ENCODE measurements around the gene ISOC2.
"Not testable (repeated sequence)": the region's sequence is repeated elsewhere in the genome, so short reads cannot be mapped to it uniquely, and the experiment has no call there.

Gene ISOC2

GRCh38 chr19:55461259-55461973 is at the start of gene ISOC2:
Gene ISOC2 (minus strand): TSS chr19:55461642. CDS start chr19:55456486, 5,156 bp downstream.
- peak; percentile 100 for DNase-seq

GRCh38 chr19:55508120-55508519 is 46.7 kb upstream of the ISOC2 start:
- DNase-seq: no peak

GRCh38 chr19:55504981-55505380 is 43.5 kb upstream of the ISOC2 start:
- DNase-seq: no peak

DNA sequence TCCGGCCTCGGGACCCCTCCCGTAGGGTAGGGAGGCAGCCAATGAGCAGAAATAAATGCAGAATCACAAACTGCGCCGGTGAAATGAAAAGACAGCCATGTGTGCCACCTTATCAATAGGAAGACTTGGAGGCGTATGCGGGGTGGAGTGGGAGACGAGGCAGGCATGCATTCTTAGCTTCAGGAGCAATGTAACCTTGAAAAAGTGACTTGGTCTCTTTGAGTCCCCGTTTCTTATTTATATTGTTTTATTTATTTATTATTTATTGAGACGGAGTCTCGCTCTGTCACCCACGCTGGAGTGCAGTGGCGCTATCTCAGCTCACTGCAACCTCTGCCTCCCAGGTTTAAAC is 42.8 kb upstream of the ISOC2 start:
- DNase-seq: no peak

DNA sequence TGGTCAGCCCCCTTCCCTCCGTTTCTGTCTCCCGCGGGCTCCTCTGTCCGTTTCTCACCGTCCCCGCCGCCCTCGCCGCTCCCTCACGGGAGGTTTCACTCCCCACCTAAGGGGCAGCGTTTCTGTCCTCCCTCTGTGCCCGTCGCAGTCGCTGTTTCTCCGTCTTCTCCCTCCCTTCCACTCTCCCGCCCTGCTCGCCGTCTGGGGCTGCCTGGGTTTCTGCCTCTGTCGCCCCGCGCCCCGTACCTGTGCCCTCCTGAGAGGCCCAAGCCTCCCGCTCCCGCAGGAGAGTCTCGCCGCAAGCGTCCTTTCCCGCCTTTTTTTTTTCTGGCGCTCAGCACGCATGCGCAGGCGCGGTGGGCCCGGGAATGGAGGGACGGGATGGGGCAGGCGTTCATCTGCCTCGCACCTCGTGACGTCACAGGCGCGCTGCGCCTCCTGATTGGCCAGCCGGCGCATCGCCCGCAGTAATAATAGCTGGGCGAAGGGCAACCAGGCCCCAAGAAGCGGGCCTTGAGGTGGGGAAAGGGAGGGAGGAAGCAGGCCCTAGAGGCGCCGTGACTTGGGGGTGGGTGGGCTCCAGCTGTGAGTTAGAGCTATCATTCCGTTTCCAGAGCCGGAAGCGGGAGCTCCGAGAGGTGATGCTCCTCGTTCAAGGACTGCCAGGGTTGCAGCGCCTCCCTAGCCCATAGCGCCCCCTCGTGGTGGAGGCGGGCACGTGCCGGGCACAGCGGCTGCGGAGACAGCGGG is 42.2 kb upstream of the ISOC2 start:
- peak; percentile 95 for DNase-seq

DNA sequence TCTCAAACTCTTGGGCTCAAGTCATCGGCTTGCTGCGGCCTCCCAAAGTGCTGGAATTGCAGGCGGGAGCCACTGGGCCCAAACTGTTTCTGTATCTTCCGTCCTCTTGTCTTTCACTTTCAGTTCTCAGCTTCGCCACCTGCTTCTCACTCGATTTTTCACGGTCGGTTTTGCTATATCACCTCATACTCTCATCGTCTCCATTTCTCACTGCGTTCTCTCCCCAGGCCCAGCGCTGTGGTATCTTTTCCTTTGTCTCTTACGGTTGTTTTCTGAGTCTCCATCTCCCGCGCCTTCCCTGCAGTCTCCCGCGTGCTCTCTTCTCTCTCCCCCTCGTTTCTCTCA is 41.7 kb upstream of the ISOC2 start:
- no peak for DNase-seq

DNA sequence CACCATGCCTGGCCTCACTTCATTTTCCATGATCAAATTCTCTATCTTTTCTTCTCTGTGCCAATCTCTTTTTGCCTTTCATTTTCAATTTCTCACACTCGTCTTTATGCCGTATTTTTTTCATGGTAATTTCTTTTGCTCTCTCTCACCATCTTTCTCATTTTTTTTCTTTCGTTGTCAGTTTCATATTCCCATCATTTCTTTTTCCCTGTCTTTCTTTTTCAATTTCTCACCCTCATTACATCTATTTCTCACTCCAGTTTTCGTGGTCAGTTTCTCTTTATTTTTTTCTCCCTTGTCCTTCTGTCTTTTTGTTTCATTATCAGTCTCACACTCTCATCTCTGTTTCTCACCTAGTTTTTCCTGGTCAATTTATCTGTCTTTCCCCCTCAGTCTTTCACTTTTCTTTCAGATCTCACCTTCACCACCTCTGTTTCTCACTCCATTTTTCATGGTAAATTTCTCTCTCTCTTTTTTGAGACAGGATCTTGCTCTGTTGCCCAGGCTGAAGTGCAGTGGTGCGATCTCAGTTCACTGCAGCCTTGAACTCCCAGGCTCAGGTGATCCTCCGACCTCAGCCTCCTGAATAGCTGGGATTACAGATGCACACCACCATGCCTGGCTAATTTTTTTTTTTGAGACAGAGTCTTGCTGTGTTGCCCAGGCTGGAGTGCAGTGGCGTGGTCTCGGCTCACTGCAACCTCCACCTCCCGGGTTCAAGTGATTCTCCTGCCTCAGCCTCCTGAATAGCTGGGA is 40.9 kb upstream of the ISOC2 start:
- DNase-seq: no peak

GRCh38 chr19:55500368-55500952 is 39.0 kb upstream of the ISOC2 start:
- no peak for DNase-seq

- DNase-seq: no peak
Measured at GRCh38 chr19:55498246-55498840, 36.9 kb upstream of the ISOC2 start.

- DNase-seq: no peak
Measured at GRCh38 chr19:55497763-55498162, 36.3 kb upstream of the ISOC2 start.

DNA sequence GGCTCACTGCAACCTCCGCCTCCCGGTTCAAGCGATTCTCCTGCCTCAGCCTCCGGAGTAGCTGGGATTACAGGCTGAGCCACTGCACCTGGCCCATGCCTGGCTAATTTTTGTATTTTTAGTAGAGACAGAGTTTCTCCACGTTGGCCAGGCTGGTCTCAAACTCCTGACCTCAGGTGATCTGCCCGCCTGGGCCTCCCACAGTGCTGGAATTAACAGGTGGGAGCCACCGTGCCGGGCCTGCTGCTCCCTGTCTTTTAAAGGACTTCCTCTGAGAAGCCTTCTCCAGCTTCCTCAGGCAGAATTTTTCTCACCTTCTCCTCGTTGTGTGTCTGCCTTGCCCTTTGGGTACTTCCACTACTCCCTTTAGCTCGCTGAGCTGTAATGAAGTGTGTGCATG is 35.4 kb upstream of the ISOC2 start:
- DNase-seq: not testable (repeated sequence)

GRCh38 chr19:55495646-55496349 is 34.4 kb upstream of the ISOC2 start:
- DNase-seq: no peak

DNA sequence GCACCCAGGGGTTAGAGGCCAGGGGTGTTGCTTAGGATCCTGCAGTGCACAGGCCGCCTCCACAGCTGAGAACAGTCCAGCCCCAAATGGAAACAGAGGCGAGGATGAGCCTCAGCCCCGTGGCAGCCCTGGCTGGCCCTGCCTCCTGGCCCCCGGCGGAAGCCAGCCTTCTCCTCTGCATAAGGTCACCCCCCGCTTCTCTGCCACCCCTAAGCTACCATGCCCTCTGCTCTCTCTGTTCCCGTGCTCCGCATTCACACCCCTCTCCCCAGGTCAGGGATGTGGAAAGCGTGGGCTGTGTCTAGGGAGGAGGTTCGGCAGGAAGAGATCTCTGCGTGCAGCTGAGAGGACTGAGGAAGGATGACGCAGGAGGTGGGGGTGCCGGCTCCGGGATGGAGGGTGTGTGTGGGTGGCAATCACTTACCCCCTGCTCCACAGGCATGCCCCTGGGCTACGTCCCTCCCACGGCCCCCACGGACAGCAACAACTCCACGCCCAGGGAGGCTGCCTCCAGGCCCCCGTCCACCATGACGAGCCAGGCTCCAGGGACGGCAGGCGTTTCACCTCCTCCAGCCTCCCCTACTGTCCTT is 32.8 kb upstream of the ISOC2 start:
- no peak for DNase-seq

- DNase-seq: no peak
Measured at GRCh38 chr19:55493645-55494171, 32.3 kb upstream of the ISOC2 start.

DNA sequence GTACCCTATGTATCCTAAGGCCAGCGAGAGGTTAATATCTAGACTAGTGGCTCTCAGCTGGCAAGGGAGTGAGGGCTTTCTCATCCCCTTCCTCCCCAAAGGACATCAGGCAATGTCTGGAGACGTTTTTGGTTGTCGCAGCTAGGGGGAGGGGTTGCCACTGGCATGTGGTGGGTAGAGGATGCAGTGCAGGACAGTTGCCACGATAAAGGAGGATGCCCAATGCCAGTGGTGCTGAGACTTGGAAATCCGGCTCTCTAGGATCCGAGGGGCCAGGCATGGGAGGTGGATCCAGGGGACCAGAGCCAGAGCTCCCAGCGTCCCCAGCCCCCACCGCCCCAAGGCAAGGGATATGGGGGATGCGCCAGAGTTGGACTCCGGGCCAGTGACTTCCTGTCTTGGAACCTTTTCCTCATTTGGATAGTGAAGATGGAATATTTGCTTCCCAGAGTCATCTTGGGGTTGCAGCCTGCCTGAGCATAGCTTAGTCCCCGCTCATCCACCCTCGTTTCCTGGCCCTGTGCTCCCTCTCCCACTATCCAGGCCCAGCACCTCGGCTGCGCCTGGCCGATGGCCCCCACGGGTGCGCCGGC is 31.7 kb upstream of the ISOC2 start:
- no peak for DNase-seq

GRCh38 chr19:55492362-55492944 is 31.0 kb upstream of the ISOC2 start:
- DNase-seq: no peak

GRCh38 chr19:55491546-55492360 is 30.3 kb upstream of the ISOC2 start:
- DNase-seq: no peak

- no peak for DNase-seq
Measured at GRCh38 chr19:55490478-55491432, 29.3 kb upstream of the ISOC2 start.
